Adipocyte (in vitro differentiated cells): Measurements from ENCODE around the gene GPX6.
"Not testable (repeated sequence)": the region's sequence is repeated elsewhere in the genome, so short reads cannot be mapped to it uniquely, and the experiment has no call there.

Experiments
- DNase-seq: peaks from one replicate; pipeline ENCODE4 v3.0.0-alpha.2; 2015; ENCODE audit warnings: low read depth
- H3K27me3 ChIP-seq: replicated peaks from 2 replicates; pipeline ENCODE4 v1.7.0; 2013; ENCODE audit warnings: mild to moderate bottlenecking, low read length, moderate library complexity; ENCODE audit not compliant: control insufficient read depth, insufficient read depth
- H3K36me3 ChIP-seq: 2 replicates; pipeline ENCODE4 v1.7.0; 2013; ENCODE audit warnings: low read length, mild to moderate bottlenecking, moderate library complexity; ENCODE audit not compliant: control insufficient read depth, insufficient read depth, severe bottlenecking
- H3K4me1 ChIP-seq: 2 replicates; pipeline ENCODE4 v1.7.0; 2013; ENCODE audit warnings: mild to moderate bottlenecking, low read length, moderate library complexity; ENCODE audit not compliant: control insufficient read depth, insufficient read depth
- H3K4me3 ChIP-seq: 2 replicates; pipeline ENCODE4 v1.7.0; 2013; ENCODE audit warnings: mild to moderate bottlenecking, low read length, moderate library complexity
- H3K9ac ChIP-seq: 2 replicates; pipeline ENCODE4 v1.7.0; 2013; ENCODE audit warnings: mild to moderate bottlenecking, low read length, moderate library complexity
- H3K9me3 ChIP-seq: 2 replicates; pipeline ENCODE4 v1.7.0; 2013; ENCODE audit warnings: mild to moderate bottlenecking, low read length, moderate library complexity; ENCODE audit not compliant: control insufficient read depth

Gene GPX6, protein sequence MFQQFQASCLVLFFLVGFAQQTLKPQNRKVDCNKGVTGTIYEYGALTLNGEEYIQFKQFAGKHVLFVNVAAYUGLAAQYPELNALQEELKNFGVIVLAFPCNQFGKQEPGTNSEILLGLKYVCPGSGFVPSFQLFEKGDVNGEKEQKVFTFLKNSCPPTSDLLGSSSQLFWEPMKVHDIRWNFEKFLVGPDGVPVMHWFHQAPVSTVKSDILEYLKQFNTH

DNA sequence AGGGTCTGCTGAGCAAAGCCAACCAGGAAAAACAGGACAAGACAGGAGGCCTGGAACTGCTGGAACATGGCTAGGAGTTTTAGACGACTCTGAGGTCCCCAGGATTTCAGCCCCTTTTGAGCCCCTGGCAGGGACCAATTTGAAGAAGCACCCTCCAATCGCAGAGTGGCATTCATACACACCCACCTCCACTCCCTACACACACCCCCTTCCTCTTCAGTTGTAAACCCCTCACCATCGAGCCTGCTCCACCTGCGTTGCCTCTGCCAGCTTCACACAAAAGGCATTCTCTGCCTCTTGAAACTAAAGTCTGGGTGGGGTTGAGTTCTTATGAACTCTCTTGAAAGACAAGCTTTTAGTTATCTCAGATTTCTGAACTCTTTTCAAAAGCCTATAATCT, at the start of gene GPX6:
GPX6 (minus strand) TSS at position 118 of the 400 bp plus-strand sequence; CDS start at position 68, 50 bp downstream.
- H3K4me3 ChIP-seq = no peak within 1 kb of the TSS
- no peak within 1 kb of the TSS for H3K9ac ChIP-seq
- H3K36me3 ChIP-seq = no peaks in the 10 kb centered on the region
- H3K4me1 ChIP-seq = no peaks in the 10 kb centered on the region
- DNase-seq = no peak
- H3K9me3 ChIP-seq = no peaks in the 10 kb centered on the region
- peaks cover 20% of the 10 kb centered on the region for H3K27me3 ChIP-seq

DNA sequence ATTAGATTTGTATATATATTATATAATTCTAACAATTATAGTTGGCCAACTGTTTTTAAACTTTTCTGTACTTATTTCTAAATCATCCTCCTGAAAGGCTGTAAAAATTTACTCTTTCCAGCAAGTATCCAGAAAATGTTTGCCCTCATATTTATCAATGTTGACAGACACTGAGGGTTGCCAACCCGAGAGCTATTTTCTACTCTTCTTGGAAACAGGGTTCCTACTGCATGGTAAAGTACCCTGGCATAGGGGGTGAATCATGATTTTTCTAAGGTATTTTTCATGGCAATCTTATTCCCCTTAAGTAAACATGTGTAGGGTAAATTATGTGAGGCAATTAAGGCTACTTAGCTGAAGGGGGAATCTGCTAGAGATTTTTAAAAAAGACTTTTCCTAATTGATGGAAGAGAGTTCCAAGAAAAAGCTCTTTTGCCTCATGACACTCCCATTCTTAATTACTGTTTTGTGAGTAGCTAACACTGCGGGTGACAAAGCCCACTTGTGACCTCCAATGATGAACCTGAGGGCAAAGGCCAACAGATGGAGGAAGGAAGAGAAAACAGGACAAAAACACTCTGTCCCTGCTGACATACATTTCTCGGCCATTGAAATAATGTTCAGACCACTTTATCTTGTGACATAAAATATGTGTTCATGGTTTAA, 48.0 kb upstream of the GPX6 start:
- no peak for DNase-seq
- Histone ChIP-seq H3K4me1 (no peaks in the 10 kb centered on the region), H3K36me3 (no peaks in the 10 kb centered on the region), H3K27me3 (peaks cover 14% of the 10 kb centered on the region), H3K4me3 (no peak overlapping the region), H3K9ac (no peak overlapping the region), H3K9me3 (no peaks in the 10 kb centered on the region)

DNA sequence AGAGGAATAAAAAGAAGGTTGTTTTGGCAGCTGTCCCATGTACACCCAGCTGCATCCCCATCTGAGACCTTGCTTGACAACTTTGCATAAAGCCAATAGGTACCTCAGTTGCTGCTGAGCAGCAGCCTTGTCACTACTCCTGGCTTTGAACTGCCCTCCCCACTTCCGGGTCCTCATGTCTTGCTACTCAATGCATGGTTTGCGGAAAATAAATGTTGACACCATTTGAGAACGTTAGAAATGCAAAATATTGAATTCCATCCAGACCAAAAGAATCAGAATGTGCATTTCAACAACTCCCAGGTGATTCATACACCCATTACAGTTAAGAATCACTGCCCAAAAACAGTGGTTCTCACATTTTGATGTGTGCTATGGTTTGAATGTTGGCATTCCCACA, 43.0 kb upstream of the GPX6 start:
- no peak for DNase-seq
- Histone ChIP-seq H3K27me3 (peaks cover 32% of the 10 kb centered on the region), H3K36me3 (no peaks in the 10 kb centered on the region)

DNA sequence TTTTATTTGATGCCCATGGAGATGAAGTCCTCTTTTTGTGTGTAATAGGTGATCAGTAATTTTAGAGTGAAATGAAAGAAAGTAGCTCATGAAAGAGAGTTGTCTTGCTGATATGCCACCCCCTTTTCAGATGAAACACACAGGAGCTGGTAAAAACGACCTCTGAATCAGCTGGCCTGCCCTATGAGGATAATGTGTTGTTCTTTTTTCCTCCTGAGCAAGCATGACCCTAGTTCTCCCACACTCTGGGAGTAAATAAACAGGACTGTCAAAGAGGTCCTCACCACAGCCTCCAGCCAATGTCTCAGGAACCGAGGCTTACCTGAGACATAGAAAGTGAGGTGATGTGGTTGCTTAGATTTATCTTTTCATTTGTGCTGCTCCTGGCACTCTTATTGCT, 39.5 kb upstream of the GPX6 start:
- no peak overlapping the region for H3K4me3 ChIP-seq
- H3K9ac ChIP-seq = no peak overlapping the region
- H3K9me3 ChIP-seq = no peaks in the 10 kb centered on the region
- no peak for DNase-seq
- no peaks in the 10 kb centered on the region for H3K4me1 ChIP-seq
- H3K27me3 ChIP-seq = peaks cover 52% of the 10 kb centered on the region
- H3K36me3 ChIP-seq = no peaks in the 10 kb centered on the region

More for the DNA sequence above, 43.0 kb upstream of the GPX6 start:
- Histone ChIP-seq H3K4me1 (no peaks in the 10 kb centered on the region), H3K9ac (no peak overlapping the region), H3K9me3 (no peaks in the 10 kb centered on the region), H3K4me3 (no peak overlapping the region)

DNA sequence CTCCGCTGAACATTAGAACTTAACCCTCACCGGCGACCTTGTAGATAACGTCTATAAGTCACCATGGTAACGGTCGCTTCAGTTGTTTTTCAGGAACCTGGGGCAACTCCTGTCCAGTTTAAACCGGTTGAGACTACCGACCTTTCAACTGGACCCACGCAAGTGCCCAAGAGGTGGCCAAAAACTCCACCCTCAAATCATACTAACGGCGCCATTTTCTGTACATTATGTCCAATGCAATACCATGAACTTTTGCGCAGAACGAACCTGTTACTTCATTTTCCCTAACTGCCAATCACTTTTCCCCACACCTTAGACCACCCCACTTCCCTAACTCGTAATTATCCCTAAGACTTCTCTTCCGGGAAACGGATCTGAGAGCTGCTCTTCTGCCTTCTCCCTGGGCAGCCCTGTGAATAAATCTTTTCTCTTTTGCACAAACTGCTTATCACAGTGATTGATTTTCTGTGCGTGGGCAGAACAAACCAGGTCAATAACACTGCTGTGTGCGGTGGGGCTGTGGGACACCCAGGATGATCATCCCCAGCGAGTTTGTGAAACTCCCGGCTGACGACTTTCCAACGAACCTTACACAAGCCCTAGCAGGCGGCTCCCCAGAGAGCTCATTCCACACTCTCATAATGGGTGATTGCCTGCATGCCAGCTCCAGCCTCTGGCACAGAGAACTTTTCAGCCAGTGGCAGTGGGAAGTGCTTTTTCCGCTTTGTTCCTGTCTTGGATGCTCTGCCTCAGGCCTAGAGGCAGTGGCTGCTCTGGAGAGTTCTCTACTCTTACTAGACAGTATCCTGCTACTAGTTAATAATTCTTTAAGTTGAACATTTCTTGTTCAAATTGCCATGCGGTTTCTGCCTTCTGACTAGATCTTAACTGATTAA, 38.6 kb upstream of the GPX6 start:
- H3K4me3 ChIP-seq = no peak overlapping the region
- no peak overlapping the region for H3K9ac ChIP-seq
- no peaks in the 10 kb centered on the region for H3K36me3 ChIP-seq
- H3K9me3 ChIP-seq = no peaks in the 10 kb centered on the region
- H3K27me3 ChIP-seq = peaks cover 44% of the 10 kb centered on the region
- no peaks in the 10 kb centered on the region for H3K4me1 ChIP-seq
- DNase-seq = no peak

DNA sequence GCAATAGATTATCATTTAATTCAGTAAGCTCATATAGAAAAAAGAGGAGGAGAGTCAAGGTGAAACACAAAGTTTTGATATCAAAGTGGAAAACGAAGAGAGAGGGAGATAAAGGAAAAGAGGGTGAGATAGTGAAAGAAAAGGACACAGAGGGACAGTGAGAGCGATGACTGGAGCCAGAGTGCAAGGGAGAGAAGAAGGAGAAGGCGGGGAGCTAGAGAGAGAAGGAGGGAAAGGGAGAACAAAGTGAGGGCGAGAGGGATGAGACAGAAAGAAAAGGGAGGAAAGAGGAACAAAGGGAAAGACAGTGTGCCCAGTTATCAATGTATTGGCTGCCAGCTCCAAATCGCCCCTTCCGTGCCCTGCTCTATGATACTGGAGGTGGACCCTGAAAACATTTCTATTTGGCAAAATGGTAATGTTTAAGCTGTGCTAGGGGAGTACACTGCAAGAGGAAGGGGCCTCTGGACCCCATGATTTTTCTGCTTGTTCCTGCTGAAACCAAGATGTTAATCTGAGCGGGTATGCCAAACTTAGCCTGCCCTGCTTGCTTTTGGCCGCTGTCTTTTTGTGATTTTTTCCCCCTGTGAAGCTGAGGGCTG, 37.9 kb upstream of the GPX6 start:
- Histone ChIP-seq H3K9me3 (no peaks in the 10 kb centered on the region), H3K4me3 (no peak overlapping the region), H3K4me1 (no peaks in the 10 kb centered on the region), H3K9ac (no peak overlapping the region), H3K27me3 (peaks cover 41% of the 10 kb centered on the region), H3K36me3 (no peaks in the 10 kb centered on the region)
- DNase-seq = no peak

DNA sequence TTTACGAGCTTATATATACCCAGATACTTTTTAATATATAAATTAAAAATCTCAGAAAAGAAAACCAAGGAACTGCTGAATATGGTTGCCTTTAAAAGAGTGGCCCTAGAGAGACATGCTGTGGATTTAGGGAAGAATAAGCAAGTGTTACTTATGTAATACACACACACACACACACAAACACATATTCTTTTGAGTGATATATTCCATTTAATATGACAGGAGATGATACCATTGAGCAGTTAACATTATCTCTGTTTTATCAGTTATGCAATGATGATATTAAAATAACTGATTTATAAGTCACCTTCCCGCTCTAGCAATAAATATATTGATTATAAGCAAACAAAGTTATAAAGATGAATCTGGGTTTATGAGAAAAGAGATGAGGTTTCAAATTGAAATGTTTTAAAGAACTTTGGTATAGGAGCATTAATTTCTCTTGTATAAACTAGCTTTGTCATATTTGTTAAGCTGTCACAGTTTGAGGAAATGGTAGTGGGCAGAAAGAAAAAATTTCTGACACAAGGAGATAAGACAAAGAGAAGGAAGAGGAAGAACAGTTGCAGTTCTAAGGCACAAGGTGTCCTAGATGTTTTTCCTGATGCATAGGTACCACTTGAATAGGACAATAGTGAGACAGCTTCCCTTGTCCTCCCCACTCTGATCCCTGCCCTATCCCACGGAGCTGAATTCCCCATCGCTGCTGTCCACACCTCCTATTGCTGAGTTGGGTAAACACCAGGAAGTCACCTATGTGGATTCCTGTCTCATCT, 36.5 kb upstream of the GPX6 start:
- Histone ChIP-seq H3K4me1 (no peaks in the 10 kb centered on the region), H3K4me3 (no peak overlapping the region), H3K36me3 (no peaks in the 10 kb centered on the region), H3K9ac (no peak overlapping the region), H3K27me3 (peaks cover 41% of the 10 kb centered on the region), H3K9me3 (no peaks in the 10 kb centered on the region)
- no peak for DNase-seq

DNA sequence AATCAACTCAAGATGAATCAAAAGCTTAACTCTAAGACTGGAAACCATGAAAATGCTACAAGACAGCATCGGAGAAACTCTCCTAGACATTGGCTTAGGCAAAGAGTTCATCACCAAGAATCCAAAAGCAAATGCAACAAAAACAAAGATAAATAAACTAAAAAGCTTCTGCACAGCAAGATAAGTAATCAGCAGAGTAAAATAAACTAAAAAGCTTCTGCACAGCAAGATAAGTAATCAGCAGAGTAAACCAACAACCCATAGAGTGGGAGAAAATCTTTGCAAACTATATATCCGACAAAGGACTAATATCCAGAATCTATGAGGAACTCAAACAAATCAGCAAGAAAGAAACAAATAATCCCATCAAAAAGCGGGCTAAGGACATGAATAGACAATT, 31.4 kb upstream of the GPX6 start:
- not testable (repeated sequence) for H3K4me1 ChIP-seq, H3K4me3 ChIP-seq, H3K9ac ChIP-seq, H3K36me3 ChIP-seq, H3K27me3 ChIP-seq, DNase-seq, H3K9me3 ChIP-seq

DNA sequence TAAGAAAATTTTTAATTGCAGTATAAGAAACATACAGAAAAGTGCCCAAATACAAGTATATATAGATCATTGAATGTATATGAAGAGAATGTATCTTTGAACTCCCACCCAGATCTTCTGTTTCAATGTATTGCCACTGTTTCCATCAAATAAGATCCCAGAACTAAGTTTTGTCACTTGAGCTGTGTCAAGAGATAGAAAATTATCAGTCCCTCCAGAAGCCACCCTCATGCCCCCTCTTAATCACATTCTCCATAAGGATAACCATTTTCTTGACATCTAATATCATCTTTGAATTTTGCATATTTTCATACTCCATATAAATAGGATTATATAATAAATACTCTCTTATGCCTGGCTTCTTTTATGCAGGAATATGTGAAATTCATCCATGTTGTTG, 30.4 kb upstream of the GPX6 start:
- Histone ChIP-seq H3K27me3 (peaks cover 4% of the 10 kb centered on the region), H3K9me3 (no peaks in the 10 kb centered on the region), H3K4me3 (no peak overlapping the region), H3K36me3 (no peaks in the 10 kb centered on the region), H3K4me1 (peaks cover 8% of the 10 kb centered on the region), H3K9ac (no peak overlapping the region)
- DNase-seq = no peak

DNA sequence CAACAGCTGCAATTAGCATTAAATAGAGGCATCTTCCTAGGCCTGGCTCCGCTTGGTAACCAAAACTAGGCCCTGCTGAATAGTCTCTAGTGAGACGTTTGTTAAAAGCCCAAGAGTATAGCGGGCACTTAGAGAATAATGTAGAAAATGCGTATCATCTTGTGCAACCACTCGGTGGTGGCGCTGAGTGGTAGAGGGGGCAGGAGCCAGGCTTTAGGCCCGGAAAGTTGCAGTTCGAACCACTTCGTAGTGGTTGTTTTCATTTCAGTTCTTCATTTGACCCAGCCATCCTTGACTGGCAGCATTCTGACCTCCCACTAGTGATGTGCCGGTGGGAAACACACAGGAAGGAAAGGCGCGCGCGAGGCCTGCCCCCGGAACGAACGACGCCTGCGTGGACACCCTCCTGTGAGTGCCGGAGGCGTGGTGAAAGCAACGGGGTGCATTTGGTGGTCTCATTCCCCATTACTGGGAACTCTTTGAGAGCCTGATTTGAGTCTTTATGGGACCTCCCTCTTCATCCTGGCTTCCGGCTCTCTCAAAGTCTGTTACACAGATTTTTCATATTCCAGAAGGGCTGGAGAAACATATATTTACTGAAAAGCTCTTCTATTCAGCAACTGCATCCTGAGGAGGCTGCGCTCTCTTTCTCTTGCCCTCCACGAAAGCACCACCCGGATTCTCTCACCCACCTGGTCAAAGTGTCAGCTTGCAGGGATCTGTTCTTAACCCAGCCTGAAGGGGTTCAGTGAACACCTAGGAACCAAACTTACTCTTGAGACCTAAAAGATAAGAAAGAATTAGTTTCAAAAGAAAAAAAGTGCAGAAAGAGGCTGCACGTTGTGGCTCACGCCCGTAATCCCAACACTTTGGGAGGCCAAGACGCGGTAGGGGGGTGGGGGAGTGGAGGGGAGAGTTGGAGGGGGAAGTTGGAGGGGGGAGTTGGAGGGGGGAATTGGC, 28.3 kb upstream of the GPX6 start:
- Histone ChIP-seq H3K27me3 (no peaks in the 10 kb centered on the region), H3K4me1 (peaks cover 8% of the 10 kb centered on the region), H3K9ac (peak overlapping the region; percentile 29), H3K4me3 (peak overlapping the region; percentile 63), H3K36me3 (no peaks in the 10 kb centered on the region), H3K9me3 (no peaks in the 10 kb centered on the region)
- DNase-seq = peak; percentile 44
